OCI-M1 (cell line): ENCODE measurements around the gene ITPR1.

ENCODE experiments used
- DNase-seq: peaks from one replicate; lab custom pipeline; 2025; lab: John Stamatoyannopoulos, UW

Gene ITPR1

DNA sequence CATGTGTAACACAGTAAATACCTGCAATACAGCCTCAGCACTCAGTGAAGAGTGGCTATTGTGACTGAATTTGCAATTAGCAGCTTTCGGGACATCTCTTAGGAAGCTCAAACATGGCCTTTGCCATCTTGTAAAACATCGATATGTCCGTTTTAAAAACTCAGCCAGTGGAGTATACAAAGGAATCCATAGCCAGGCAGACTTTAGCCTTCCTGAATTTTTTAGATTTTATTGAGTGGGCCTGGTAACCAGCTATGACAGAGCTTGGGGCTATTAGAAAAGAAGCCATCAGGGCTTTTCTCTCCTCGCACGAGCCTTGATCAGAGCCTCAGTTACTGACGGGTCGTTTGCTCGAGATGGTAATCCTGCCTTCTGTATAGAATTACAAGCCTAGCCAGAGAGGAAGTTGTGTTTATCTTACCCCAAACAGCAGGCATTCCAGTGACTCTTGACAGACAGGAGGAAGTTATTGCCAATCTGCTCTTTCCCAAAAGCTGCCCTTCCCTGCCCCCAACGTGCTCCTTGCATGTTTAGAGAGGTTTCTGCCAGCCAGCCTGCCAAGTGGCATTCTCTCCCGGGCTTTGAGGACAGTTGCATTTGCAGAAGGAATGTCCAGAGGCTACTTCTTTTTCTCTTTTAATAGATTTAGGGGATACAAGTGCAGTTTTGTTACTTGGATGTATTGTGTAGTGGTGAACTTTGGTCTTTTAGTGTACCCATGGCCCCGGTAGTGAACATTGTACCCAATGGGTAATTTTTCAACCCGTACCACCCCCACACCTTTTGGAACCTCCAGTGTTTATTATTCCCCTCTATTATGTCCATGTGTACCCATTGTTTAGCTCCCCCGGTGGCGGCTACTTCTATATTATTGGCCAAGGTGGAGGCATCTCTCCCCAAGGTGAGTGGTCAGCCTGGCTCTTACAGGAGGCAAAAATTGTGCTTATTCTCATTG, 40.6 kb downstream of the ITPR1 start:
- peak; percentile 99 for DNase-seq

DNA sequence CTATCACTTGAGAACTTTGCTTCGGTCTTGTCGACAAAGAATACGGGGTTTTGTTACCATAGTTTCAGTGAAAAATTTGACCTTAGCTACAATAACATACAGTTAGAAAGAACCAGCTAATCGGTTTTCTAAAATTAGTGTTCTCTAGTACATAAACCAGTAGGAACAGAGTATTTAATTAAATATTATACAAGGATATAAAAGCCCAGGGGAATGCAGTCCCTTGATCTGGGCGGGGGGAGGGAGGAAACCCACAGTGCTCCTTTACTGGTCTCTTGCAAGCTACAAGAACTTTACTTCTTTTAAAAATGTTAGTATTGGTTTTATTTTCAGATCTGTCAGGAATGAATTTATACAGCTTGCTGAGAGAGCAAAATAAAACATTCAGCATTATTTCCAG, 41.8 kb downstream of the ITPR1 start:
- no peak for DNase-seq

DNA sequence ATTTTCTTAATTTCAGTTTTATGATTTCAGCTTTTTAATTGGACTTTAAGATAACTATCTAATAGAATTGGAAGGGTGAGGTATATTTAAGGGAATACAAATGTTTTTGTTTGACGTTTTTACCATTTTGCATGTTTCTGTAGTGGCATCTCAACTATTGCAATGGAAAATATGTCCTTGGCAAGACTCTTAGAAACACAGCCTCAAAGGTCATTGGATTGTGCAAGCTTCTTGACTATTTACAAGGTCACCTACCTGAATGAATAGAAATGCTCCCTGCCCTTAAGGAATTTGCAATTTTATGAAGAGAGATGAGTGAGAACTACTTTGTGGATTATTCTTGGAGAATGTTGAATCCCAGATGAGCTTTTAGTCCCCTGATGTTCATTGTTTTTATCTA, 43.1 kb downstream of the ITPR1 start:
- DNase-seq: no peak

DNA sequence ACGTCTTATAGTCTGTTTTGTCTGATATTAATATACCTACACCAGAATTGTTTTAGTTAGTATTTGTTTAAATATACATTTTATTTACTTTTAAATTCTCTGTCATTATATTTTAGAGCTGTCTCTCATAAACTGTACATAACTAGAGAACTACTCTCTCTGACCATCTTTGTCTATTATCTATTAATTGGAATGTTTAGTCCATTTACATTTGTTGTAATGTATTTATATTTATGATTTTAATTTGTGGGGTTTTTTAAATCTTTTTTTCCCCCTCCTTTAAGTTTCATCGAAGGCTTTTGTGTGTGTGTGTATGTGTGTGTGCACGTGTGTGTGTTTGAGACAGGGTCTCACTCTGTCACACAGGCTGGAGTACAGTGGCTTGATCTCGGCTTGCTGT, 47.1 kb downstream of the ITPR1 start:
- DNase-seq: no peak

DNA sequence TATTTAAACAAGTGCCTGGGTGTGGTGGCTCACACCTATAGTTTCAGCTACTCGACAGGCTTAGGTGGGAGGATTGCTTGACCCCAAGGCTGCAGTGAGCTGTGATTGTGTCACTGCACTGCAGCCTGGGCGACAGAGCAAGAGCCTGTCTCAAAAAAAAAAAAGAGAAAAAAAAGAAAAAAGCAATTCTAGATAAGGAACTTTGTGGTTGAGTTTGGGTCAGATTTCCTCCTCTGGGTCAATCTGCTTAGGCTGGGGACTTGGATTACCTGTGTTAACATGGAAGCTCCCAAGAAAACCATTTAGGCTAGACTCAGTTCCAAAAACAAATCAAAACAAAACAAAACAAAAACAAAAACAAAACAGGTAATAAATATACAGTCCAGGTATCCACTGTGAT, 50.0 kb downstream of the ITPR1 start:
- peak; percentile 49 for DNase-seq

DNA sequence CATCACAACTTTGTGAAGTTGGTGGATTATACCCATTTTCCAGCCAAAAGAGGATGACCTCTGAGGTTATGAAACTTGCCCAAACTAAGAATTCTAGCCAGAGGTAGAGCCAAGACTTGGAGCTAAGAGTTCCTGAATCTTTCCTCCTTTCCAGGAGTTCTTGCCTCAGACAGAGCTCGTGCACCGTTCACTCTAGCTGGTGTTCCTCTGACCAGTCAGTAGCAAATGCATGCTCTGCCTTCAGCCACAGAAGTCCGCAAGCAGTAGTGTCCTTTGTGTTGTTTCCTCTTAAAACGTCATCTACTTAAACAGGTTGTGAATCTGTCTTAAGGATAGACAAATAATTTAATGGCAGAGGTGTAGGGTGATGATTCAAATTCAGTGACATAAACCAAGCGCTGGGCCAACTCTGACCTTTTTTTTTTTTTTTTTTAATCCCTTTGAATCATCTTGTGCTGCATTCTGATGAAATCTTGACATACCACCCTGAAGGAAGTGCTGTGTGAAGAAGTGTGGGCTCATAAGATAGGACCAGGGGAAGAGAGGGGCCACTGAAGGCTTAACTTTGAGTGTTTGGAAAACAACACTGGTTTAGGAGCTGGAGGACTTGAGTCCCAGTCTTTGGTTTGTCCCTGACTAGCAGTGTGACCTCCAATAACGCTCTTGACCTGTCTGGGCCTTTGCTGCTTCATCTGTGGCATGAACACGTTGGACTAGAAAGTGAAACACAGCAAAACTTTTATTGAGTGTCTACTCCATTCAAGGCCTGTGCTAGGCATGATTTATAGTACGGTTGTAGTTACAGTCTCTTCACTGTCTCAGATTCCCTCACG, 53.4 kb downstream of the ITPR1 start:
- peak; percentile 77 for DNase-seq

DNA sequence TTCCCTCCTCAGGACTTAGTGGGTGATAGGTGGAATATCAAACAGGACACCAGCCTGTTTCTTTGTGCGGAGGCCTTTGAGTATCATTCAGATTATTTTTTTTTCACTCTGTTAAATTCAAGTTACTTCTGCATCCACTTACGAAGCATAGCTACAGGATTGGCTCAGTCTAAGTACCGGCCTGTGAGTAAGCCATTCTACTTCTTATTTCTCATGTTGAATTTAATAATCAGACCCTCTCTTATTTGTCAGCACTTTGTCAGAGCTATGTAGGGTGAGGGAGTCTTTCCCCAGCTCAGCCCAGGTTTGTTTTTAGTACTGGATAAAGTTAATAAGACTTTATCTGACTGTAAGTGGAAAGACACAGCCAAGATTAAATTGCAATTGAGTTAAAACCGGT, 54.7 kb downstream of the ITPR1 start:
- no peak for DNase-seq

DNA sequence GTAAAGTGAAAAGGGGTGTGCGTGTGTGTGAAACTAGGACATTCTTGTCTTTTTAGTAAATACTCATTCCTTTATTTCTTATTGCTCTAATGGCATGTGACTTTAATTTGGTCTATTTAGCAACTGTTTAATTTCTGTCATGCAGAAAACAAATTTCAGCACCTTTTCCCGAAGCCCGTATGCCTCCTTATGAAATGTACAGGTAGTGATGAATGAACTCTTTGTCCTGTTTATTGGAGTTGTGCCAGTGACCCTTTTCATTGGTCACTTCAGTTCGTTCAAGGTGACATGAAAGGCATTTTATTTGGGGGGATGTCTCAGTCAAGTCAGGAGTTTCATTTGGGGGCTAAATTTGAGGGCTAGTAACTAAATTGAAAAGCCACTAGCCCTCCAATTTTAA, 55.2 kb downstream of the ITPR1 start:
- DNase-seq: no peak

DNA sequence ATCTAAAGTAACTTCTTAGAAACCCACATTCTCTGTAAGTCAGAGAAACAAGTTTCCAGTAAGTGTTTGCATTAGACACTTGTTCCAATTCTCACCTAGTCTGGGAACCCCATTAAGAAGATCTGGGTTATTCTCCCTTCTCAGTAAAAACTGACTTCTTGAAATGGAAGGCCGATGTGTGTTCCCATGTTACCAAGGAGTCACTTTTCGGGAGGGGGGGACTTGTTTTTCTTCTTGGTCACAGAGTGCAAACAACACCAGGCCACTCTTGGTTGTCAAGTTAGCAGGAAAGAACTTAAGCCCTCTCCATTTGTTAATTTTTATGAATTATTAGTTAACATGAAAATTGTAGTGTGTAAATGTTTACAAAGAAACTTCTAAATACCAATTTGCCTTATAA, 55.6 kb downstream of the ITPR1 start:
- DNase-seq: no peak

DNA sequence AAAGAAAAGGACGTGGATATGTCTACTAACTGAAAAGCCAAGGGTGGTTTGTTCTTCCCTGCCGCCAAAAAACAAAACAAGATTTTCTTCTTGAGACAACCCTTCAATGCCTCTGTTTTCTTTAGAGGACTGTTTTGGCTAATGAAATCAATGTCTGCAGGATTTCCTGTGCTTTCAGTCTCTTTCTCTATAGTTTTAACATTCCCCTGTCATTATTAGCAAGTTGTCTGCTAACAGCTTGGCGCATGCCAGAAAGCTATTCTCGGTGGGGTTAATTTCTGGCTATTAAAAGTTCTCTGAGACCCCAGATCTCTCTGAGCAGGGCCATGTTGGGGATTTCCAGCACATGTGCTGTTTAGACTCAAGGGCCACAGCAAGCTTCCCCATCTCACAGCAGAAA, 56.7 kb downstream of the ITPR1 start:
- DNase-seq: no peak

DNA sequence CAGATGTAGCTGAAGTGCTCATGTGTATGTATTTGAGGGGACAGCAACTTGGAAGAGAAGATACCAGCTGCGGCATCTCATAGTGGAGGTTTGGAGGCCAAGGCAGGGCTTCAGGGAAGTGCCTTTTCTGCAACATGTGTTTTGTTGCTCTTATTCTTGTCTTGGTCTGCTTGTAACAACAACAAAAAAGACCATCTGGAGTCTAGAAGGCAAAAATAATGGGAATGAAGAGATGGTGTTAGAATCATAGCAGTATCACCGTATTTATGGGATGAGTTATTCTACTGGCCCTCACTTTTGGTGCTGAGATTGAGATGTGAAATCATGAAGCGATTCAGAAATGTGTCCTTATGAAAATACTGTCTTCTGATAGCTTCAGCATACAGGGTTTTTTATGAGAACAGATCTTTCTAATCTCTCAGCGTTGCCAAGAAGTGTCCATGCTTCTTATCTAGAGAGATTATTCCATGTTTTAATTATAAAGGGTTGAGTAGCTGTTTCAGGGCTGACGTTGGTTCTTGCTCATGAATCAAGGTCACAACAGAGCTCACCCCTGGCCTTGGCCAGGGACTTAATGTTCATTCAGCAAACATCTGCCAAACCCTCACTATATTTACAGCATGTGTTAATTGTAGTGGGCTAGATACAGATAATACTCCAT, 58.0 kb downstream of the ITPR1 start:
- no peak for DNase-seq

DNA sequence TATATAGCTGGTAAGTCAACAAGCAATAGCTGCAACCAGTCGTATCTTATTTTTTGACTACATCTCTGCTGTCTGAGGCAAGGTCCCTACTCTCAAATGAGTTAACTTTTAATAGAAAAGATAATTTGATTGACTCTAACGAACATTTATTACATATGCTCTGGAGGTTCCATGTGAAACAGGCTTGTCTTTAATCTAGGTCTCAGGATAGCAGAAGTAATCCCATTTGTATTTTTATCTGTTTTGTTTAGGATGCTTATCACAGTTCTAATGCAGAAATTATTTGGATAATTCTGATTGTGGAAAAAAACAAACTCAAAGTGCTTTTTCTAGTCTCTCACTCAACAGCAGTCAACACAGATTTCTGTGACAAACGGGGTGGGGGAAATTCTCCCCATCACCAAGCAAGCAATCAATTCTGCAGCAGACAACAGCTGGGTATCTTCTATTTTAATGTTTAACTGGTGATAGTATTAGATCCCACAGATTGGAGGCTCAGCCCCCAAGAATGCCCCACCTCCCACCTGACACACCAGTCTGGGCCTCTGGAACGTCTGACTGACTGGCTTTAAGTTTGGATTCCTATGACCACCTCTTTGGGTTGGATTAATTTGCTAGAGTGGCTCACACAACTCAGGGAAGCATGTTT, 58.8 kb downstream of the ITPR1 start:
- DNase-seq: no peak

DNA sequence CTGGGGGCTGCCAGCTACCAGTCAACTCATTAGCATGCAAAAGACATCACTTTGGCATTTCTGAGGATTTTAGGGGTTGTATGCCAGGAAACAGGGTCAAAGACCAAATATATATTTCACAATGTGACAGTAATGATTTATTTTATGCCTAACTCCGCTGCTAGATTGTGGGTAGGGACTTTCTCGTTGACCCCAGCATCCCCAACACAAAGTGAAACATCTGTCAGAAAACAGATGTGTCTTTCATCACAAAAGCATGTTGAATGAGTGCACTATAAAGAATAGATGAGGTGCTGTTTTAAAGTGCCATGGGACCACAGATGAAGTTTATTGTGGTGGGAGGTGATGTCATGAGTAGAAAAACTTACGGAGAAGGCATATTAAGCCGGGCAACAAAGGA, 59.7 kb downstream of the ITPR1 start:
- DNase-seq: no peak

DNA sequence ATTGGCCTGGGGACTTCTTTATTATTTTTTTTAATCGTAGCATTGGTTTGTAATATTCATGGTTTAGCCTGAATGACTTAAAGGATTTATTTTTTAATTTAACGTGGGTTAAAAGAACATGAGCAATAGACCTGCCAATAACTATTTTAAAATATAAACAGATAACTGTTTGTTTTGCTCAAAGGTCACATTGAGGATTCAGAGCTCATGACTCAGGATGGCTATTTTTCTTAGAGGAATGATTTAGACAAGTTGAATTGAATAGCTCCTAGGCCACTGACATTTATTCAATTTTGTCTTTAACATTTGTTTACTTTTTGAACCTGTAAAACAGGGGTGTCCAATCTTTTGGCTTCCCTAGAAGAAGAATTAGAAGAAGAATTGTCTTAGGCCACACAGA, 68.5 kb downstream of the ITPR1 start:
- DNase-seq: no peak

DNA sequence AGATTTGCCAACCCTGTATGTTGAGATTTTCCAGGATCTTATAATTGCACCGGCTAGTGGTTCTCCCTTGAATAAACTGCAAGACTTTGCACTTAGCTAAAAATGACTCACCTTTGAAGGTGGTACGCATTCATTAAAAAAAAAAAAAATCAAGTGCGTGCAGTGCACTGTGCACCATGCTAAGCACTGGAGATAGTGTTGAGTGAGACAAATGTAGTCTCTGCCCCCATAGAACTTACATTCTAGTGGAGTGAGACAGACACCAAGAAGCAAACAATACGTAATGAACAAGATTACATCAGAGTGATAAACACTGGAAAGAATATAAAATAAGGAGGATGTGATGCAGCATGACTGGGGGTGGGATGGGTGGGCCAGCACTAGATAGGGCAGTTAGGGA, 69.4 kb downstream of the ITPR1 start:
- DNase-seq: no peak

DNA sequence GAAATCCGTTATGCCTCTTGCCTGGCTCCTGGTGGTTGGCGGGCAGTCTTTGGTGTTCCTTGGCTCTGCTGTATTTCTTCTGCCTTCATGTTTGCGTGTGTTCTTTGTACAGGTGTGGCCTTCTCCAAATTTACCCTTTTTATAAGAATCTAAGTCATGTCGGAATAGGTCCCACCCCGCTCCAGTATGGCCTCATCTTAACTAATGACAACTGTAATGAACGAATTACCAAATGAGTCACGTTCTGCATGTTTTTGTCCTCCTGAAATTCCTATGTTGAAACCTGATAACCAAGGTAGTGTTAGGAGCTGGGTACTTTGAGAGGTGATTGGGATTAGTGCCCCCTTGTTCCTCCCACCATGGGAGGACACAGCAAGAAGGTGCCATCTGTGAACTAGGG, 71.1 kb downstream of the ITPR1 start:
- DNase-seq: no peak

DNA sequence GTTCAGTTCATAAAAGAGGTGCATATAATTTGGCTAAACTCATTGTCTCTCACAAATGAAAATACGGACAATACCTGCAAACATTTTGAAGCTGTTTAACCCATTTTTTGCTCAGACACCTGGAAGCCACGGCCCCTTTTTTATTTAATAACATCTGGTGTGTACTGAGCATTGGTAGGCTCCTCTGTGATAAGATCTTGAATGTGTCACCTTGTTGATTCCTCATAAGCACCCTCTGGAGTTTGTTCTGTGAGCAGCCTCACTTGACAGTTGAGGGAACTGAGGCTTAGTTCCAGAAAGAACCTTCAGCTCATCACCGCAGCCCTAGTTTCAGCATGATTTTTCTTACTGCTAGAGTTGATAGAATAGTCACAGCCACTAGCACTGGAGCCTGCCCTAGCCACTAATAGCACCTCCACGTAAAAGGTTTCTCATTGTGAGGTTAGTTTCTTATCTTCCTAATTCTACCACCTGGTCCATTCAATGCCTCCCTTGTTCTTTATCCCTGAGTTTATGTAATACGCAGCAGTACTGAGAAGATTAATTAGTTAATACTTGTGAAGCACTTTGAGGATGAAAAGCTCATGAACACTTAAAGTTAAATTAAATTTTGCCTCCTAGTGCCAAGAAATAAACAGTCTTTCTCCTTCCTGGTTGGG, 71.9 kb downstream of the ITPR1 start:
- DNase-seq: no peak

DNA sequence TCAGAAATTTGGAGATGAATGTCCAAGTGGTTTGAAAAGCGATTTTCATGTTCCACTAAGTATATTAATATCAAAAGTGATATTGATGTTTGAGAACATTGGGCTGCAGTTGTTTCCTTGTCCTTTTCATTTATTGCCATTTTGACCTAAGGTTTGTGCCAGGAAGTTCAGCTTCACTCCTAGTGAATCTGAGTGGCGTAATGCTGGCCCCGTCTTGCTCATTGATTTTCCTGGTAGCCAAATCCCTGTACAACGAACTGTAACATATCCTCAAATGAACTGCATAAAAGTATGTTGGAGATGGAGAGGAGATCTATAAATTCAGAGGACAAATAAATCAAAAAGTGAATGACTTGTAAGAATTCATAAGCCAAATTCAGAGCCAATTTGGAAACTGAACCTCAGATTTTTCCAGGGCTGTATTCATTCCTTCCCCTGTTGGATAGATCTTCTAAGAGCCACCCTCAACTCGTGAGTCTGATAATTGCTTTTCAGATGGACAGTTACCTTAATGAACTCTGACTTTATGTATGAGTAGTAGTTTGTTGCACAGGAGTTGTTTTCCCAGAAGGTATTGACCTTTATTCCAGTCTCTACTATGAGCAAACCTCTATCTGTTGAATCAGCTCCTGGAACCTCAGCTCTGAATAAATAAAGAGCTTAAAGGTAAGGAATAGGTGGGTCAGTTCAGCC, 72.8 kb downstream of the ITPR1 start:
- DNase-seq: no peak

DNA sequence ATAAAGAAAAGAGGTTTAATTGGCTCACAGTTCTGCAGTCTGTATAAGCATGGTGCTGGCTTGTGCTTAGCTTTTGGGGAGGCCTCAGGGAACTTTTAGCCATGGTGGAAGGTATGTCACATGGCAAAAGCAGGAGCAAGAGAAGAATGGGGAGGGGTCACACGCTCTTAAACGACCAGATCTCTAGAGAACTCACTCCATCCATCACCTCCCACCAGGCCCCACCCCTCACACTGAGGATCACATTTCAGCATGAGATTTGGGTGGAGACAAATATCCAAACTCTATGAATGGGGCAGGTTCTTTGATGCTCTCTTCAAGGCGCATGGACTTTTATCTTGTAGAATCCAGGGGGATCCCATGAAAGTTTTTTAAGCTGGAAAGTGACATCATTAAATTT, 75.7 kb downstream of the ITPR1 start:
- DNase-seq: peak; percentile 32

DNA sequence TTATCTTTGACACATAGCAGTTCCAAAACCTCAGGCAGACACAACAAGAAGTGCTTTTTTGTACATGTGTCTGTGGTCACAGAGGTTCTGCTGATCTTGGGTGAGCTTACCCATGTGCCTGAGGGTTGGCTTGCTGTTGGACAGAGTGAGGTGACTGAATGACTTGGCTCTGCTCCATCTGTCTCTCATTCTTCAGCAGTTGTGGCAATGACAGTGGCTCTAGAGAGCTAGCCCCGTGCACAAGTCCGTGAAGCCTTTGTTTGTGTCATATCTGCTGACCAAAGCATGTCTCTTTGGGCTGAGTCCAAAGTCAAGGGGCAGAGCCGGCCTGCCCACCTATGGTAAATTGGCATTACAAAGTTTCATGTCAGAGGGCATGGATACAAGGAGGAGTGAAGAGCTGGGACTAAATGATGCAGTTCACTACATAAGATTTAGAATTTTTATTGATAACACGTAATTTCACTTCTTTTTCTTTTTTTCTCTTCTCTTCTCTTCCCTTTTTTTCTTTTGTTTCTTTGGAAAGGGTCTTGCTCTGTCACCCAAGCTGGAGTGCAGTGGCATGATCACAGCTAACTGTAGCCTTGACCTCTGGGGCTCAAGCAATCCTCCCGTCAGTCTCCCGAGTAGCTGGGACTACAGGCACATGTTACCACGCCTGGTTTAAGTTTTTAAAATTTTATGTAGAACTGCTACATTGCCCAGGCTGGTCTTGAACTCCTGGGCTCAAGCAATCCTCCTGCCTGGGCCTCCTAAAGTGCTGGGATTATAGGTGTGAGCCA, 77.9 kb downstream of the ITPR1 start:
- DNase-seq: peak; percentile 93
